K562 (cell line): Measurements from ENCODE around the gene BRAT1. TPM values are rescaled to one million over a fixed set of nuclear protein-coding genes. Genes with fewer than 3 reads are reported as not detected.

ENCODE experiments used
- ARID2 ChIP-seq: fragments of 450-650 bp; IDR thresholded peaks from 2 replicates; pipeline ENCODE4 v1.6.1; 2017; ENCODE audit warnings: antibody characterized with exemption, mild to moderate bottlenecking
- ATF7 ChIP-seq: fragments of 450-650 bp; IDR thresholded peaks from 2 replicates; pipeline ENCODE4 v1.7.1; 2014; ENCODE audit warnings: mild to moderate bottlenecking, moderate library complexity
- E2F8 ChIP-seq: fragments of 450-650 bp; IDR thresholded peaks from 2 replicates; pipeline ENCODE4 v1.7.1; 2018; ENCODE audit warnings: mild to moderate bottlenecking, low read depth; ENCODE audit not compliant: partially characterized antibody
- HMGXB4 ChIP-seq: sonication (generic); formaldehyde crosslinking; IDR thresholded peaks from 2 replicates; pipeline ENCODE4 v1.8.1; 2023; ENCODE audit warnings: mild to moderate bottlenecking, missing genetic modification reagents
- HNRNPL ChIP-seq: fragments of 200-400 bp; formaldehyde crosslinking; IDR thresholded peaks from 2 replicates; pipeline ENCODE4 v1.6.1; 2017; ENCODE audit warnings: low read depth, mild to moderate bottlenecking, low read length
- HSF4 ChIP-seq: fragments of 250-450 bp; sonication (Bioruptor Pico); IDR thresholded peaks from 2 replicates; pipeline ENCODE4 v2.1.2; 2022; ENCODE audit warnings: mild to moderate bottlenecking, moderate library complexity, borderline replicate concordance
- L3MBTL2 ChIP-seq: fragments of 450-650 bp; IDR thresholded peaks from 2 replicates; pipeline ENCODE4 v1.6.1; 2016; ENCODE audit warnings: mild to moderate bottlenecking, moderate library complexity
- MEIS2 ChIP-seq: fragments of 450-650 bp; IDR thresholded peaks from 2 replicates; pipeline ENCODE4 v1.6.1; 2014; ENCODE audit warnings: mild to moderate bottlenecking; ENCODE audit not compliant: partially characterized antibody
- POLR2AphosphoS2 ChIP-seq: IDR thresholded peaks from 2 replicates; pipeline ENCODE4 v1.6.1; 2012; ENCODE audit warnings: low read length, improper control_type of control experiment
- ZNF197 ChIP-seq: fragments of 200-800 bp; sonication (Bioruptor generic); IDR thresholded peaks from 2 replicates; pipeline ENCODE4 v1.6.1; 2016; ENCODE audit warnings: low read depth, missing genetic modification characterization, missing compliant biosample characterization
- ZNF23 ChIP-seq: fragments of 250-450 bp; sonication (Bioruptor Pico); IDR thresholded peaks from 2 replicates; pipeline ENCODE4 v1.4.0; 2020; ENCODE audit warnings: mild to moderate bottlenecking
- ZNF24 ChIP-seq: fragments of 450-650 bp; IDR thresholded peaks from 2 replicates; pipeline ENCODE4 v1.6.1; 2016
- ZNF3 ChIP-seq: fragments of 250-450 bp; sonication (Bioruptor Pico); IDR thresholded peaks from 2 replicates; pipeline ENCODE4 v1.5.0; 2021; ENCODE audit warnings: mild to moderate bottlenecking, moderate library complexity
- ZNF75A ChIP-seq: fragments of 450-650 bp; formaldehyde crosslinking; IDR thresholded peaks from 2 replicates; pipeline ENCODE4 v1.4.0; 2020; ENCODE audit warnings: mild to moderate bottlenecking
- polyA plus RNA-seq, 8 experiments: library from polyadenylated mRNA; depleted of rRNA in 4 of 8; stranded (reverse) in 5 of 8; unstranded in 3 of 8; fragments of >200 nt; fragmentation: Nextera tagmentation in 2 of 8; fragmentation: Illumina TruSeq in 1 of 8; extraction: Ambion mirVana in 2 of 8; extraction: Trizol in 1 of 8; gene quantifications; 2 replicates each; pipeline versions ENCODE4 v1.2.1 to v1.2.3, GENCODE V29; 2011 to 2014; ENCODE audit warnings: inconsistent platforms in 1 of 8, missing spikeins in 1 of 8
- total RNA-seq, 7 experiments: library from RNA; depleted of rRNA in 6 of 7; stranded (reverse); fragments of >200 nt in 6 of 7; fragmentation: Illumina TruSeq in 2 of 7; extraction: Trizol in 2 of 7; gene quantifications; 2 replicates each; pipeline versions ENCODE4 v1.2.1 to v1.2.3, GENCODE V29; 2011 to 2021; ENCODE audit warnings: low replicate concordance in 1 of 7
- TF ChIP-seq, protein P1 (sequence below), 2 experiments: fragments of 450-650 bp; IDR thresholded peaks; 2 replicates each; pipeline ENCODE4 v1.6.1; 2016
- TF ChIP-seq, protein P2 (sequence below), 2 experiments: fragments of 450-650 bp in 1 of 2; sonication (generic) in 1 of 2; formaldehyde crosslinking in 1 of 2; IDR thresholded peaks in 1 of 2; conservative IDR thresholded peaks in 1 of 2; 2 replicates each; pipeline versions ENCODE4 v1.6.1 to v1.8.1; 2016 to 2023; ENCODE audit warnings: mild to moderate bottlenecking in 2 of 2, moderate library complexity in 2 of 2, inconsistent platforms in 1 of 2, missing genetic modification reagents in 1 of 2
- TF ChIP-seq, protein P3 (sequence below), 2 experiments: fragments of 250-450 bp in 1 of 2; fragments of 450-650 bp in 1 of 2; sonication (Bioruptor Pico) in 1 of 2; IDR thresholded peaks; 2 replicates each; pipeline versions ENCODE4 v1.6.1 to v1.8.0; 2016 to 2021; ENCODE audit warnings: mild to moderate bottlenecking in 2 of 2, moderate library complexity in 2 of 2, missing compliant biosample characterization in 1 of 2, missing genetic modification characterization in 1 of 2

The BRAT1 gene
- total and polyA plus RNA-seq, 9 of the 15 experiments (the other 6 are each of a cell fraction or from before 2014, with no cell fraction given): 0.13 to 49.6 (median 10.5) TPM

- no peak for TF ChIP-seq HSF4 (CRISPR knock-in tag)
- no peak for TF ChIP-seq HMGXB4
- TF ChIP-seq MEIS2: peak; percentile 63
- TF ChIP-seq ZNF197 (CRISPR knock-in tag): no peak
- peak; percentile 51 for TF ChIP-seq ATF7
- TF ChIP-seq ZNF24: 0 out of 2 replicates have a peak, but pooled peaks have one; percentile 41
- peak; percentile 10 for TF ChIP-seq L3MBTL2
- TF ChIP-seq E2F8: peak; percentile 50
- TF ChIP-seq, protein P1, sequence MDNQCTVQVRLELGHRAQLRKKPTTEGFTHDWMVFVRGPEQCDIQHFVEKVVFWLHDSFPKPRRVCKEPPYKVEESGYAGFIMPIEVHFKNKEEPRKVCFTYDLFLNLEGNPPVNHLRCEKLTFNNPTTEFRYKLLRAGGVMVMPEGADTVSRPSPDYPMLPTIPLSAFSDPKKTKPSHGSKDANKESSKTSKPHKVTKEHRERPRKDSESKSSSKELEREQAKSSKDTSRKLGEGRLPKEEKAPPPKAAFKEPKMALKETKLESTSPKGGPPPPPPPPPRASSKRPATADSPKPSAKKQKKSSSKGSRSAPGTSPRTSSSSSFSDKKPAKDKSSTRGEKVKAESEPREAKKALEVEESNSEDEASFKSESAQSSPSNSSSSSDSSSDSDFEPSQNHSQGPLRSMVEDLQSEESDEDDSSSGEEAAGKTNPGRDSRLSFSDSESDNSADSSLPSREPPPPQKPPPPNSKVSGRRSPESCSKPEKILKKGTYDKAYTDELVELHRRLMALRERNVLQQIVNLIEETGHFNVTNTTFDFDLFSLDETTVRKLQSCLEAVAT (IDR thresholded peaks at IDR 0.05): 0 out of 4 replicates have a peak, but pooled peaks of 1 of the 2 experiments have one; percentile 31
- TF ChIP-seq, protein P2, sequence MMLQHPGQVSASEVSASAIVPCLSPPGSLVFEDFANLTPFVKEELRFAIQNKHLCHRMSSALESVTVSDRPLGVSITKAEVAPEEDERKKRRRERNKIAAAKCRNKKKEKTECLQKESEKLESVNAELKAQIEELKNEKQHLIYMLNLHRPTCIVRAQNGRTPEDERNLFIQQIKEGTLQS (IDR thresholded peaks at IDR 0.05): no peak
- TF ChIP-seq, protein P2 (CRISPR knock-in tag; conservative IDR thresholded peaks at IDR 0.05): 0 out of 2 replicates have a peak, but pooled peaks have one; percentile 47
- no peak for TF ChIP-seq POLR2AphosphoS2
- no peak for TF ChIP-seq ZNF23 (CRISPR knock-in tag)
- TF ChIP-seq HNRNPL: peak; percentile 55; the same call in 1 of the 2 replicates
- no peak for TF ChIP-seq ZNF75A (CRISPR knock-in tag)
- TF ChIP-seq ZNF3 (CRISPR knock-in tag): 0 out of 2 replicates have a peak, but pooled peaks have one; percentile 70
- no peak for TF ChIP-seq ARID2
- TF ChIP-seq, protein P3, sequence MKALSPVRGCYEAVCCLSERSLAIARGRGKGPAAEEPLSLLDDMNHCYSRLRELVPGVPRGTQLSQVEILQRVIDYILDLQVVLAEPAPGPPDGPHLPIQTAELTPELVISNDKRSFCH (CRISPR knock-in tag; IDR thresholded peaks at IDR 0.05): no peak
- TF ChIP-seq, protein P3 (tag; IDR thresholded peaks at IDR 0.05): peak; percentile 60
These were observed 3.4 kb upstream of the BRAT1 start, which contains the start of gene IQCE (continued) for GRCh38 chr7:2558629-2559282.
